Right ventricle myocardium inferior (tissue), 1 donor: ENCODE measurements around the gene CYP4B1. TPM values are rescaled to one million over a fixed set of nuclear protein-coding genes. Genes with fewer than 3 reads are reported as not detected.
"Not testable (repeated sequence)": the region's sequence is repeated elsewhere in the genome, so short reads cannot be mapped to it uniquely, and the experiment has no call there.

Experiments
- ATAC-seq: fragments of 200-7000 bp; cut with Tn5 transposase; one replicate; pipeline ENCODE4 v1.9.1; 2020; ENCODE audit warnings: mild to moderate bottlenecking, moderate library complexity
- DNase-seq: peaks from one replicate; pipeline ENCODE4 v3.0.0; 2021; ENCODE audit errors: missing footprints
- intact Hi-C: fragments of 100-400 bp; cut with DNase I; formaldehyde crosslinking; loops from one replicate; pipeline ENCODE4 v1.11.0; 2022
- total RNA-seq: library from RNA; stranded (reverse); fragmentation: NEBNext Ultra II Directional; extraction: Animal tissue kit (Norgen Biotek cat#: 25700); gene quantifications from one replicate; pipeline ENCODE4 v1.2.1, GENCODE V29; 2021
- donor health status: DM: no; HTN: yes; CAD: no; lungs with severe emphysema.

CYP4B1 gene
- total RNA-seq, 1 donor from 2014 or later, result 19.6 TPM

DNA sequence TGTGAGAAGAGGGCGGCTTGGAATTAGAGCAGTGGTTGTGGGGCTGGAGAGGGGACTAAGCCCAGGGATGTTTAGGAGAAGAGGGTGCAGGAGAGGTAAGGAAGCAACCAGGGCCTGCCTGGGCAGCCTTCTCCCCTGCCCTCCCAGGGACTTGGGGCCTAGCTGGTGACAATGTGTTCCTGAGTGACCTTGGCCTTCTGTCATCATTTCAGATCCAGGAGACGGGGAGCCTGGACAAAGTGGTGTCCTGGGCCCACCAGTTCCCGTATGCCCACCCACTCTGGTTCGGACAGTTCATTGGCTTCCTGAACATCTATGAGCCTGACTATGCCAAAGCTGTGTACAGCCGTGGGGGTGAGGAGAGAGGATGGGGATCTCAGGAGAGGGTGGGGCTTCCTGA, 11.8 kb downstream of the CYP4B1 start:
- ATAC-seq (no peak), DNase-seq (no peak)
- intact Hi-C loops, result no loop called here

DNA sequence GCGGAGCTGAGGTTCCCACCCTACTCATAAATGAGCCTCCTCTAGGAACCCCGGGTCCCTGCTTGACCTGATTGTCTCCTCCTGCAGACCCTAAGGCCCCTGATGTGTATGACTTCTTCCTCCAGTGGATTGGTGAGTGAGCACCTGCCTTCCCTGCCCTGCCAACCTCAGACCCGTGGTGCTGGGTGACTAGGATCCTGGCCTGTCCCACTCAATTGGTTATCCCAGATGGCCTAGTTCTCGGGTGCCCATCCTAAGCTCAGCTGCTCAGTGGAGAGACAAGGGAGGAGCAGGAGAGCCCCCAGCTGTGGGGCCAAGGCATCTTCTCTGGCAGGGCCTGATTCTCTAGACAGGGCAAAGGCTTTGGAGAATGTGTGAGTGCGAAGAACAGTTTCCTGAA, 12.2 kb downstream of the CYP4B1 start:
- ATAC-seq (no peak), DNase-seq (no peak)
- intact Hi-C loops, result no loop called here

DNA sequence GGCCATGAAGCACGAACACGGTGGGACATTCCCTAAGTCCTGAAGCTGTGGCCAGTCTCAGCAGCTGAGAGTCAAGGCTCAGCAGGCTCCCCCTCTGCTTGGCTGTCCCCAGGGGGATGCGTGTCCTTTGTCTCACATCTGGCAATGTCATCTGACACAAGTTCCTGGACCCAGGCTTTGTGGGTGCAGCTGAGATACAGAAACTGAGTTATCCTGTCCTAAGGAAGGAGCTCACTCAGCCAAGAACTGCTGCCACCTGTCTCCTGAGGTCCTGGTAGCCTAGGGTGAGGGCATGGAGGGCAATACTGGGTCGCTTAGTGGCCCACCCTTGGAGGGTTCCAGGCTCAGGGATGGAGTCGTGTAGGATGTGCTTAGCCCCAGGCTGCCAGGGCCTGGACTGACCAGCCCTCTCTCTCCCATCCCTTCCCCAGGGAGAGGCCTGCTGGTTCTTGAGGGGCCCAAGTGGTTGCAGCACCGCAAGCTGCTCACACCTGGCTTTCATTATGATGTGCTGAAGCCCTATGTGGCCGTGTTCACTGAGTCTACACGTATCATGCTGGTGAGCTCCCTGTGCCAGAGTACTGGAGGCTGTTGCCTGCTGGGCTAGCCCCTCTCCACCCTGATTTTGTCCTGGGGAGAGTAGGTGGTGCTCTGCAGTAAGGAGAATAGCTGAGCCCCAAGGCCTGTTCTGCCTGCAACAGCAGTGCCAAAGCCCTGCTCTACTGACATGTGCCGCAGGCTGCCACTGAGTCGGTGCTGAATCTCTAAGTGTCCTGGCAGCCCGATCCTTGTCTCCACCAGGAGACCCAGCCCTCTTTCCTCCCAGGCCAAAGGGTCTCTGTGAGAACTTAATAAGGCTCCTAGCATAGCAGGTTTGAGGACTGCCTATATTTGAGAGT, 13.5 kb downstream of the CYP4B1 start:
- intact Hi-C loops, result no loop called here
- no peak for DNase-seq
- no peak for ATAC-seq

DNA sequence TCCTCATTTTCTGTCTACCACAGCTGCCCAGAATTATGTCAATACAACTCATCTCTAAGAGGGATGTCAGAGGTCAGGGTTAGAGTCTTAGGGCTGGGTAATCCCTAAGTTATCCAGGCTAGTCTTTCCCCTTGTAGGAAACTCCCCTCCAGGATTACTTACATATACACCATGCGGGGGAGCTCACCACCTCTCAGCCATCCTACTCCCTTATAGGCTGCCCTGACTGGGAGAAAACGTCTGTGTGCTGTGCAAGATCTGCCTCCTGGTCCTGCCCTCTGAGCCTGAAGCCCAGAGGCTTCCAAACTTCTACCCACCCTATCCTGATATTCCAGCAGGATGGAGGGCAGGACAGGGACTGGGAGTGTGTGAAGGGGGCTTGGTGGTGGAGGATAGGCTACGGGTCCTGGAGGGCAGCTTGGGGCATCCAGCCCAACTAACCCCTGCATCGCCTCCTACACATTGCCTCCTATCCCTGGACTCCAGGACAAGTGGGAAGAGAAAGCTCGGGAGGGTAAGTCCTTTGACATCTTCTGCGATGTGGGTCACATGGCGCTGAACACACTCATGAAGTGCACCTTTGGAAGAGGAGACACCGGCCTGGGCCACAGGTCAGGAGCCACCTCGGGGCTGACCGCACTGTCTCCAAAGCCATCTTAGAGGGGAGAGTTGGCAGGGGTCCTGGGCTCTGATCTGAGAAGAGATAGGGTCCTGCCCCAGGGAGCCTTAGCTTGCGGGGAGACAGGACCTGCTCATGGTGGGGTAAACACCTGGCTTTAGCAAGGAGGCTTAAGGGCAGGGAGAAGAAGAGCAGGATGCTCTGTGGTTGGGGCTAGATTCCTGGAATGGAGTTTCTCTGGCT, 14.4 kb downstream of the CYP4B1 start:
- intact Hi-C loops, result no loop called here
- ATAC-seq, result no peak
- DNase-seq, result no peak

DNA sequence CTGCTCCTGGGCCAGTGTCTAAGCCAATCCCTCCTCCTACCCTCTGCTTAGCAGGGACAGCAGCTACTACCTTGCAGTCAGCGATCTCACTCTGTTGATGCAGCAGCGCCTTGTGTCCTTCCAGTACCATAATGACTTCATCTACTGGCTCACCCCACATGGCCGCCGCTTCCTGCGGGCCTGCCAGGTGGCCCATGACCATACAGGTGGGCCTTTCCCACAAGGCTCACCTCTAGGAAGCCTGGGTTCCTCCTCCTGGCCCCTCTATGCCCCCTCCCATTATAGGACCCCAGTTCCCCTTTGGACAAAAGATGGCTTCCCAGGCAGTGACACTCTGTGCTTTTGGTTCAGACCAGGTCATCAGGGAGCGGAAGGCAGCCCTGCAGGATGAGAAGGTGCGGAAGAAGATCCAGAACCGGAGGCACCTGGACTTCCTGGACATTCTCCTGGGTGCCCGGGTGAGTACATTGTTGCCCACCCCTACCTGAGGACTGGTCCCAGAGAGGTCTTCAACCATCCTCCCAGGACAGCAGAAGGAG, 15.1 kb downstream of the CYP4B1 start:
- DNase-seq, result no peak
- no peak for ATAC-seq
- intact Hi-C loops, result no loop called here

DNA sequence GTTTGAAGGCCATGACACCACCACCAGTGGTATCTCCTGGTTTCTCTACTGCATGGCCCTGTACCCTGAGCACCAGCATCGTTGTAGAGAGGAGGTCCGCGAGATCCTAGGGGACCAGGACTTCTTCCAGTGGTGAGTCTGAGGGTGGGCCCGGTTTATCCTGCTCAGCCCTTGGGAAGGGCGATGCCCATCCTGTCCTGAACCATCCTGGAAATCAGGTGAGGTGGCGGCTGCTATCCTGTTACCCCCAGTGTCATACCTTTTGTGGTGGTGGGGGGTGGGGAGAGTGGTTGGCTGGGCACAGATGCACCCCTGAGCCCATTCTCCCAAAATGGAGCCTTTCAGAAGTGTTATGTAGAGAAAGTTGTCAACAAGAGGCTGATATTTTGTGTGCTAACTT, 16.3 kb downstream of the CYP4B1 start:
- intact Hi-C loops, result no loop called here
- ATAC-seq, result no peak

DNA sequence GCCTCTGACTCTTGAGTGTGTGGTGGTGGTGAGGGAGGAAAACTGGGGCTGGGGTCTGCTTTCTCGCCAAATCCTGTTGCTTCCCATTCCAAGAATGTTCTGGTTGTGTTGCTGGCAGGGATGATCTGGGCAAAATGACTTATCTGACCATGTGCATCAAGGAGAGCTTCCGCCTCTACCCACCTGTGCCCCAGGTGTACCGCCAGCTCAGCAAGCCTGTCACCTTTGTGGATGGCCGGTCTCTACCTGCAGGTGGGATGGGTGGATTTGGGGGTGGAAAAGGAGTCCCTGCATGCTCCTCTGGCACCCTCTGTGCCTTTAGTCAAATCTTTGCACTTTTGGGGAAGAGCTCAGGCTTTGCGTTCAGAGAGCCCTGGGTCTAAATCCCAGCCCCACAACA, 18.1 kb downstream of the CYP4B1 start:
- intact Hi-C loops, result no loop called here
- ATAC-seq (no peak), DNase-seq (no peak)

More for the DNA sequence above, 16.3 kb downstream of the CYP4B1 start:
- no peak for DNase-seq

DNA sequence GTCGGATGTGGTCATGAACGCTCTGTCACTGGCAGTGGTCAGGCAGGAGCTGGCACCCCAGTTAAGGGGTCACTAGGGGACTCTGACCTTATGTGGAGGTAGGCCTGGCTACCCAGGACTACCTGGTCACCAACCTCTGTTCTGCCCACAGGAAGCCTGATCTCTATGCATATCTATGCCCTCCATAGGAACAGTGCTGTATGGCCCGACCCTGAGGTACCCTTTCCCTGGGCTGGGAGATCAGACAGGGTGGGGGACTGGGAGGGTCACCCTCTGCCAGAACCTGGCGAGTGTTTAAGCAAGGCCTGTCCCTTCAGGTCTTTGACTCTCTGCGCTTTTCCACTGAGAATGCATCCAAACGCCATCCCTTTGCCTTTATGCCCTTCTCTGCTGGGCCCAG, 19.0 kb downstream of the CYP4B1 start:
- ATAC-seq (no peak), DNase-seq (no peak)
- intact Hi-C loops, result no loop called here

DNA sequence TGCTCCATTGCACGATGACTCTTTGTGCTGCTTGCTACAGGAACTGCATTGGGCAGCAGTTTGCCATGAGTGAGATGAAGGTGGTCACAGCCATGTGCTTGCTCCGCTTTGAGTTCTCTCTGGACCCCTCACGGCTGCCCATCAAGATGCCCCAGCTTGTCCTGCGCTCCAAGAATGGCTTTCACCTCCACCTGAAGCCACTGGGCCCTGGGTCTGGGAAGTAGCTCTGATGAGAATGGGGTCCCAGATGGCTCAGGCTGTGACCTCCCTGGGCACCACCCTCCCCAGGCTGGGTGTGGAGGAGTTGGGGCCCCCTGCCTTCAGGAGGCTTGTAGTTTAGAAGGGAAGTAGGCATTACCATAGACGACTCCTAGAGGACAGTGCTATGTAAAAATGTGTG, 19.7 kb downstream of the CYP4B1 start:
- ATAC-seq, result no peak
- intact Hi-C loops, result no loop called here
- no peak for DNase-seq

DNA sequence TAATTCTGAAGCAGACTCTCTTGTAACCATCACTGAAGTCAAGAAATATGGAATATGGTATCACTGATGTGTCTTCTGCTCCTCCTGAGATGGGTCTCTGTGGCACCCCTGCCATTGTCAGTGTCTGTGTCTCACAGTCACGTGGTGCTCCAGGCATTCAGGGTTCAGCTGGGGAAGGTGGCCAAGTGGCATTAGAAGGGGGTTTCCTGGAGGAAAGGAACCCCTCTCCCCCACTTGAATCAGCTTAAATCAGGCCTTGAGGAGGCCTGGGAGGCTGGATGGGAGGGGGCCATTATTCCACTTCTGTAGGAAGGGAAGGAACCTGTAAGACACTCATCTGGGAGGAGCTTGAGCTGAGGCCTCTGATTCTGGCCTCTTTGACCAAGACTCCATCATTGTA, 20.5 kb downstream of the CYP4B1 start:
- intact Hi-C loops, result no loop called here
- no peak for ATAC-seq
- DNase-seq, result no peak

DNA sequence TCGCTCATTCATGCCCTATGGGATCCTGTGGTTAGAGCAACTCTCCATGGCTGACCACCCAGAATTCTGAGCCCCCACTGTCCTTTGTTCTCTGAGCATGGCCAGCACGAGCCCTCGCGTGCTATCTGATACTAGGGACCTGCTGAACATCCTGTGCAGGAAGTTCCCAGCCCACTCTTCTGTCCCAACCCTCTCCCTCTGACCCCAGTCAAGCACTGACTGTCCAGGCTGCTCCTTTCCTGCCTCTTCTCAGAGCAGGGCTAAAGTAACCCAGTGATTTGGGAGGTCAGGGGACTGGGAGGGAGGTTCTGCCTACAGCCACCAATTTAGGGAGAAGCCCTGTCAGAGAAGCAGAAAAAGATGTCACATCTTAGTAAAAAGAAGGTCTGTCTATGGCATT, 21.2 kb downstream of the CYP4B1 start:
- intact Hi-C loops, result no loop called here
- DNase-seq (no peak), ATAC-seq (no peak)

DNA sequence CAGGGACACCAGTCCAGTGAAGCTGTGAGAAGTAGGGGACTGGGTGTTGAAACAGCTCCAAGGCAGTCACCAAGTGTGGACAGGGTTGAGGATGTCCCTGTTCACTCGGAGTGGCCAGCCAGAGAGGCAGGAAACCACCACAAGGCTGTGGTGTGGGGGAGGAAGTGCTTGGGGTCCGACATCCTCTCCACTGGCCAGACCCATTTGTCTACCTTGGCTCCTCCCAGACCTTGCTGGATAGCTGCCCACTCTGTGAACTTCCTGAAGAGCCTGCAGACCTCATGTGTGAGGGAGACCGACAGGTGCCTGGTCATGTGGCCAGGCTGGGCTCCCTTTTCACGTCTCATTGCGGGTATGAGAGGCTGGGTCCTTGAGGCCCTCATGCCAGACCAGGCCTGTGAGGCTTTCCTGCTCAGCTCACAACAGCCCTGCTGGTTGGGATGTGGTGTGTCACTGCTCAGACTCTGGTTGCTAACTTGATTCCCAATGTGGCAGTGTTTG, 21.8 kb downstream of the CYP4B1 start:
- intact Hi-C loops, result no loop called here
- DNase-seq, result no peak
- peak; percentile 37 for ATAC-seq

DNA sequence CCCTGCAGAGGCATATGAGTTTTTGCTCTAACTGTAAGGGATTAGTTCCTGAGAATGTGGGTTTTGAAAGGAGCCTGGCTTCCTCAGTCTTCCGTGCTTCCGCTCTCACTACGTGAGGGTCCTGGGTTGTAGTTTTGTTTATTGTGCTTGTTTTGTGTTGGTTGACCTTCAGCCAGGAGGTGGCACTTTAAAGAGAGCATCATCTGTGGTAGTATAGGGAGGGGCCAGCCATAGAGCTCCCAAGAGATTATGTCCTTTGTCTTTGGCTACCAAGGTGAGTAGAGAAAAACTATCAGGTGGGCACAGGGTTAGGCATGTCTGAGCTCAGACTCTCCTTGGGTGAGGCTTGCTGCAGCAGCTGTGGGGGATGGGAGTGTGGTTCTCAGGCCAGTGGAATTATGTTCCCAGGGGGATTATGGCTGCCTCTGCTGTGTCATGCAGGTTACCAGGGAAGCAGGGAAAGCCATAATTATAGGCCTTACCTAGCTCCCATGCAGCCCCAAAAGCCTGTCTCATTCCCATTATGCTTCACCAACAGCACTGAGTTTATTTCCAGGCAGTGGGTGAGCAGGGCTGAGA, 23.5 kb downstream of the CYP4B1 start:
- ATAC-seq (no peak), DNase-seq (no peak)
- intact Hi-C loops, result no loop called here

DNA sequence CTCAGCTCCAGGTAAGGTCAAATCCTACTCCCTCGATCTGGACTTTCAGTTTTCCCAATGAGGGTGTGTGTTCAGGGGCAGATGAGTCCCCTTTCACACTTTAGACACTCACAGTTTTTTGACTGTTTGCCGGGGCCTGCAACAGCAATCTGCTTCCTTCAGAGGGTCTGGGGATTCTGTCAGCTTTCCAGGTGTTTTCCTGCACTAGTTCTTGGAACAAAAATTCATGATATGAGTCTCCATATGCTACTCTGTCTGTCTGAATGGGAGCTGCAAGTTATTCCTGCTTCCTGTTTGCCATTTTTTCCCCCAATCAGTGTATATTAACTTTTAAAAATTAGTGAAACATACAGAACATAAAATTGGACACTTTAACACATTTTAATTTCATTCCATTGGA, 24.3 kb downstream of the CYP4B1 start:
- intact Hi-C loops, result no loop called here
- ATAC-seq (no peak), DNase-seq (no peak)

DNA sequence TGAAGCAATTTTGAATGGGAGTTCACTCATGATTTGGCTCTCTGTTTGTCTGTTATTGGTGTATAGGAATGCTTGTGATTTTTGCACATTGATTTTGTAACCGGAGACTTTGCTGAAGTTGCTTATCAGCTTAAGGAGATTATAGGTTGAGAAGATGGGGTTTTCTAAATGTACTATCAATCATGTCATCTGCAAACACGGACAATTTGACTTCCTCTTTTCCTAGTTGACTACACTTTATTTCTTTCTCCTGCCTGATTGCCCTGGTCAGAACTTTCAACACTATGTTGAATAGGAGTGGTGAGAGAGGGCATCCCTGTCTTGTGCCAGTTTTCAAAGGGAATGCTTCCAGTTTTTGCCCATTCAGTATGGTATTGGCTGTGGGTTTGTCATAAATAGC, 28.0 kb downstream of the CYP4B1 start:
- not testable (repeated sequence) for DNase-seq, ATAC-seq

DNA sequence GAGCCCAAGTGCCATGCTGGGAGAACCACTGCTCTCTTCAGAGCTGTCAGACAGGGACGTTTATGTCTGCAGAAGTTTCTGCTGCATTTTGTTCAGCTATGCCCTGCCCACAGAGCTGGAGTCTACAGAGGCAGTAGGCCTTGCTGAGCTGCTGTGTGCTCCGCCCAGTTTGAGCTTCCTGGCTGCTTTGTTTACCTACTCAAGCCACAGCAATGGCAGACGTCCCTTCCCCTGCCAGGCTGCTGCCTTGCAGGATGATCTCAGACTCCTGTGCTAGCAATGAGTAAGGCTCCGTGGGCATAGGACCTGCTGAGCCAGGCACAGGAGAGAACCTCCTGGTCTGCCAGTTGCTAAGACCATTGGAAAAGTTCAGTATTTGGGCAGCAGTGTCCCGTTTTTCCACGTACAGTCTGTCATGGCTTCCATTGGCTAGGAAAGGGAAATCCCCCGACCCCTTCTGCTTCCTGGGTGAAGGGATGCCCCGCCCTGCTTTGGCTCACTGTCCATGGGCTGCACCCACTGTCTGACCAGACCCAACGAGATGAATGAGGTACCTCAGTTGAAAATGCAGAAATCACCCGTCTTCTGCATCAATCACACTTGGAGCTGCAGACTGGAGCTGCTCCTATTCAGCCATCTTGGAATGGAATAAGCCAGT, 31.9 kb downstream of the CYP4B1 start:
- ATAC-seq (no peak), DNase-seq (no peak)
- intact Hi-C loops, result no loop called here

More for the DNA sequence above, 28.0 kb downstream of the CYP4B1 start:
- intact Hi-C loops, result not testable (repeated sequence)

DNA sequence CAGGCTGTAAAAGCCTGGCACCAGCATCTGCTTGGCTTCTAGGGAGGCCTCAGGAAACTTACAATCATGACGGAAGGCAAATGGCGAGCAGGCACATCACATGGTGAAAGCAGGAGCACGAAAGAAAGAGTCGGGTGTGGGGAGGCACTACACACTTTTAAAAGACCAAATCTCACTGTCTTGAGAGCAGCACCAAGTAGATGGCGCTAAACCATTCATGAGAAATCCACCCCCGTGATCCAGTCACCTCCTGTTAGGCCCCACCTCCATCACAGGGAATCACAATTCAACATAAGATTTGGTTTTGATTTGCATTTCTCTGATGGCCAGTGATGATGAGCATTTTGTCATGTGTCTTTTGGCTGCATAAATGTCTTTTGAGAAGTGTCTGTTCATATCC, 36.6 kb downstream of the CYP4B1 start:
- intact Hi-C loops, DNase-seq, ATAC-seq: not testable (repeated sequence)

DNA sequence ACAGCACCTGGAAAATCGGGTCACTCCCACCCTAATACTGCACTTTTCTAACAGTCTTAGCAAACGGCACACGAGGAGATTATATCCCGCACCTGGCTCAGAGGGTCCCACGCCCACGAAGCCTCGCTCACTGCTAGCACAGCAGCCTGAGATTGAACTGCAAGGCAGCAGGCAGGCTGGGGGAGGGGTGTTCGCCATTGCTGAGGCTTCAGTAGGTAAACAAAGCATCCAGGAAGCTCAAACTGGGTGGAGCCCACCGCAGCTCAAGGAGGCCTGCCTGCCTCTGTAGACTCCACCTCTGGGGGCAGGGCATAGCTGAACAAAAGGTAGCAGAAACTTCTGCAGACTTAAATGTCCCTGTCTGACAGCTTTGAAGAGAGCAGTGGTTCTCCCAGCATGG, 47.5 kb downstream of the CYP4B1 start:
- DNase-seq, intact Hi-C loops, ATAC-seq: not testable (repeated sequence)

DNA sequence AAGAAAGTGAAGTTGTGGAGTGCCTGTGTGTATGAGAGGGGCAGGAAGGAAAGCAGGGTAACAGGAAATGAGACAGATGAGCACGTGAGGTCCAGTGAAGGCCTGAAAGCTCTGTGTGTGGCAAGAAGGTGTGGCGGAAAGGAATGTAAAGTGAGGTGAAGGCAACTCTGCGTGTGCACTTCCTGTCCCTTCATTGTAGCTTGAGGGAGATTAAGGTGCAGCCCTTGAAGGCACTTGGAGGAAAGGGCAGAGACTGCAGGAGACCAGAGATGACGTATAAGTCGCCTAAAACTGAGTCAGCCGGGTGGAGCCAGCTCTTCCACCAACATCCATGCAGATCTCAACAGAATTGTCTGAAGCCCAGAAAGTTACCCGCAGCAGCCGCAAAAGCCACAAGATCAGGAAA, 58.8 kb downstream of the CYP4B1 start:
- DNase-seq, intact Hi-C loops: not testable (repeated sequence)

More for the DNA sequence above, 58.8 kb downstream of the CYP4B1 start:
- ATAC-seq, result not testable (repeated sequence)
